H1 (cell line): ENCODE results near the gene CDK15. TPM values are rescaled to one million over a fixed set of nuclear protein-coding genes. Genes with fewer than 3 reads are reported as not detected.

Experiments
- CTCF ChIA-PET: fragments of 300-600 bp; sonication (Branson Sonifier 250); formaldehyde crosslinking; loops from one replicate; lab custom pipeline; 2021; ENCODE audit not compliant: partially characterized antibody; lab: Charles Lee
- POLR2A ChIA-PET: fragments of 300-600 bp; sonication (Branson Sonifier 250); formaldehyde crosslinking; loops from one replicate; lab custom pipeline; 2021; ENCODE audit warnings: inconsistent platforms; ENCODE audit not compliant: partially characterized antibody; lab: Charles Lee
- DNase-seq, 2 experiments: peaks; one replicate each; pipeline versions ENCODE4 v3.0.0 to v3.0.0-alpha.2; 2010 to 2022; ENCODE audit warnings: low spot score in 2 of 2, low read depth in 1 of 2, mixed read lengths in 1 of 2
- FAIRE-seq: peaks from 2 replicates; lab custom pipeline; 2011; peaks lifted over from hg19 to GRCh38; lab: Jason Lieb, UNC
- H2AFZ ChIP-seq: 2 replicates; pipeline ENCODE4 v1.8.1; 2012; ENCODE audit warnings: low read length, inconsistent platforms
- H2AK5ac ChIP-seq: 2 replicates; pipeline ENCODE4 v1.6.1; 2013; ENCODE audit warnings: low read depth, low read length
- H2BK120ac ChIP-seq: replicated peaks from 2 replicates; pipeline ENCODE3; 2013; ENCODE audit warnings: low read depth, low read length, inconsistent platforms
- H2BK12ac ChIP-seq: 2 replicates; pipeline ENCODE4 v1.6.1; 2013; ENCODE audit warnings: low read depth, low read length
- H2BK15ac ChIP-seq: 2 replicates; pipeline ENCODE4 v1.6.1; 2013; ENCODE audit warnings: low read length
- H2BK20ac ChIP-seq: 2 replicates; pipeline ENCODE4 v1.6.1; 2013; ENCODE audit warnings: low read length
- H2BK5ac ChIP-seq: 2 replicates; pipeline ENCODE4 v1.6.1; 2013; ENCODE audit warnings: low read depth, low read length
- H3K14ac ChIP-seq: 2 replicates; pipeline ENCODE4 v1.6.1; 2013; ENCODE audit warnings: inconsistent platforms; ENCODE audit not compliant: insufficient read length
- H3K18ac ChIP-seq: 2 replicates; pipeline ENCODE4 v1.6.1; 2013; ENCODE audit warnings: low read length; ENCODE audit errors: extremely low read depth
- H3K23ac ChIP-seq: 2 replicates; pipeline ENCODE4 v1.6.1; 2013; ENCODE audit warnings: inconsistent platforms; ENCODE audit not compliant: insufficient read length
- H3K23me2 ChIP-seq: 2 replicates; pipeline ENCODE4 v1.6.1; 2013; ENCODE audit warnings: low read depth, low read length
- H3K27ac ChIP-seq: 2 replicates; pipeline ENCODE4 v1.6.1; 2011; ENCODE audit warnings: low read depth, low read length, inconsistent platforms
- H3K27me3 ChIP-seq, 4 experiments: replicated peaks in 1 of 4; 1 replicate in 1 of 4; 2 replicates in 3 of 4; pipeline versions ENCODE4 v1.6.1 to v1.8.1; 2011 to 2013; ENCODE audit warnings: low read length in 3 of 4, mild to moderate bottlenecking in 3 of 4, inconsistent platforms in 2 of 4, mixed read lengths in 2 of 4, moderate library complexity in 1 of 4; ENCODE audit not compliant: control insufficient read depth in 3 of 4, insufficient read depth in 3 of 4; ENCODE audit errors: extremely low read depth in 1 of 4
- H3K36me3 ChIP-seq, 4 experiments: 2 replicates each; pipeline versions ENCODE4 v1.6.1 to v1.8.1; 2011 to 2013; ENCODE audit warnings: mild to moderate bottlenecking in 4 of 4, low read length in 3 of 4, moderate library complexity in 2 of 4, control low read depth in 1 of 4, inconsistent platforms in 1 of 4; ENCODE audit not compliant: insufficient read depth in 4 of 4, control insufficient read depth in 2 of 4
- H3K4ac ChIP-seq: replicated peaks from 2 replicates; pipeline ENCODE3; 2013; ENCODE audit warnings: low read length, low read depth, mixed read lengths, inconsistent platforms; ENCODE audit not compliant: insufficient read length
- H3K4me1 ChIP-seq, 4 experiments: replicated peaks in 1 of 4; 1 replicate in 1 of 4; 2 replicates in 3 of 4; pipeline versions ENCODE4 v1.6.1 to v1.8.1; 2011 to 2013; ENCODE audit warnings: low read length in 3 of 4, inconsistent platforms in 2 of 4, mixed read lengths in 1 of 4; ENCODE audit not compliant: insufficient read depth in 4 of 4, control insufficient read depth in 3 of 4
- H3K4me2 ChIP-seq, 2 experiments: 2 replicates each; pipeline versions ENCODE4 v1.6.1 to v1.8.1; 2011 to 2013; ENCODE audit warnings: low read depth in 2 of 2, low read length in 2 of 2, control low read depth in 1 of 2, inconsistent platforms in 1 of 2, mild to moderate bottlenecking in 1 of 2; ENCODE audit not compliant: insufficient read depth in 1 of 2
- H3K4me3 ChIP-seq, 4 experiments: fragments of 200-600, 300-600 bp in 1 of 4; sonication (generic), shearing (Covaris generic), sonication (Bioruptor Twin) in 1 of 4; 2 replicates each; pipeline versions ENCODE4 v1.5.1 to v1.8.1; 2011 to 2016; ENCODE audit warnings: low read length in 4 of 4, low read depth in 3 of 4, control low read depth in 2 of 4, inconsistent platforms in 2 of 4, mild to moderate bottlenecking in 2 of 4, mixed read lengths in 1 of 4, moderate library complexity in 1 of 4; ENCODE audit not compliant: insufficient read depth in 2 of 4; ENCODE audit errors: extremely low read depth in 1 of 4
- H3K56ac ChIP-seq: replicated peaks from 2 replicates; pipeline ENCODE3; 2013; ENCODE audit warnings: low read depth, mild to moderate bottlenecking, mixed read lengths, low read length, inconsistent platforms; ENCODE audit not compliant: insufficient read length
- H3K79me1 ChIP-seq: 2 replicates; pipeline ENCODE4 v1.6.1; 2013; ENCODE audit warnings: low read depth, low read length, control low read depth
- H3K79me2 ChIP-seq, 2 experiments: 2 replicates each; pipeline versions ENCODE4 v1.6.1 to v1.8.1; 2012 to 2013; ENCODE audit warnings: low read length in 2 of 2, mild to moderate bottlenecking in 2 of 2, inconsistent platforms in 1 of 2; ENCODE audit not compliant: insufficient read depth in 2 of 2, control insufficient read depth in 1 of 2
- H3K9ac ChIP-seq, 4 experiments: replicated peaks in 1 of 4; 1 replicate in 1 of 4; 2 replicates in 3 of 4; pipeline versions ENCODE4 v1.6.1 to v1.8.1; 2011 to 2013; ENCODE audit warnings: low read depth in 3 of 4, low read length in 3 of 4, control low read depth in 2 of 4, mild to moderate bottlenecking in 2 of 4, moderate library complexity in 2 of 4, inconsistent platforms in 1 of 4; ENCODE audit errors: extremely low read depth in 1 of 4
- H3K9me3 ChIP-seq, 2 experiments: 2 replicates each; pipeline versions ENCODE4 v1.6.1 to v1.8.1; 2012 to 2013; ENCODE audit warnings: mild to moderate bottlenecking in 2 of 2, moderate library complexity in 2 of 2, control low read depth in 1 of 2, inconsistent platforms in 1 of 2, low read depth in 1 of 2, low read length in 1 of 2, mixed read lengths in 1 of 2; ENCODE audit not compliant: insufficient read depth in 2 of 2
- H4K20me1 ChIP-seq, 2 experiments: replicated peaks in 1 of 2; 2 replicates each; pipeline versions ENCODE3 to v1.8.1; 2011 to 2013; ENCODE audit warnings: inconsistent platforms in 2 of 2, low read length in 2 of 2, mild to moderate bottlenecking in 1 of 2; ENCODE audit not compliant: insufficient read depth in 2 of 2, control insufficient read depth in 1 of 2
- H4K5ac ChIP-seq: 2 replicates; pipeline ENCODE4 v1.6.1; 2013; ENCODE audit warnings: low read length, low read depth, mixed read lengths, inconsistent platforms; ENCODE audit not compliant: insufficient read length
- H4K8ac ChIP-seq: 2 replicates; pipeline ENCODE4 v1.8.0; 2013; ENCODE audit warnings: mild to moderate bottlenecking, moderate library complexity, low read length, inconsistent platforms; ENCODE audit not compliant: insufficient read depth; ENCODE audit errors: extremely low read depth
- H4K91ac ChIP-seq: replicated peaks from 2 replicates; pipeline ENCODE3; 2013; ENCODE audit warnings: low read length, mixed read lengths, inconsistent platforms; ENCODE audit not compliant: insufficient read length
- ATF3 ChIP-seq: IDR thresholded peaks from 2 replicates; pipeline ENCODE4 v1.6.1; 2011; ENCODE audit warnings: low read depth, mild to moderate bottlenecking, low read length; ENCODE audit not compliant: insufficient read depth
- CHD1 ChIP-seq: IDR thresholded peaks from 2 replicates; pipeline ENCODE4 v1.6.1; 2012; ENCODE audit warnings: low read depth, low read length, improper control_type of control experiment
- JUN ChIP-seq: IDR thresholded peaks from 2 replicates; pipeline ENCODE4 v1.6.1; 2011; ENCODE audit warnings: low read depth, mild to moderate bottlenecking, improper control_type of control experiment, low read length
- ZNF274 ChIP-seq: IDR thresholded peaks from 2 replicates; pipeline ENCODE4 v1.7.0; 2012; ENCODE audit warnings: low read length, borderline replicate concordance; ENCODE audit errors: extremely low read depth
- WGBS, 2 experiments: shearing (Covaris generic) in 1 of 2; methylation state at CpG; one replicate each; pipeline versions ENCODE4 v1.1.6 to v1.1.7; 2013 to 2015; ENCODE audit warnings: low lambda C conversion rate in 2 of 2, mixed read lengths in 2 of 2, inconsistent platforms in 1 of 2, low coverage in 1 of 2, missing lambda C conversion rate in 1 of 2; ENCODE audit not compliant: insufficient replicate concordance in 2 of 2, insufficient coverage in 1 of 2, insufficient read length in 1 of 2; ENCODE audit errors: extremely low coverage in 1 of 2, missing lambda C conversion rate in 1 of 2; 5-methylcytosine and 5-hydroxymethylcytosine counted together
- polyA plus RNA-seq, 7 experiments: library from polyadenylated mRNA; depleted of rRNA in 3 of 7; stranded (reverse) in 5 of 7; unstranded in 2 of 7; fragments of >200 nt in 5 of 7; fragments of 200-250 nt in 2 of 7; gene quantifications; 1 replicate in 5 of 7; 2 replicates in 1 of 7; 4 replicates in 1 of 7; pipeline versions ENCODE4 v1.2.1 to v1.2.3, GENCODE V29; 2011 to 2013; ENCODE audit warnings: missing spikeins in 2 of 7, mixed read lengths in 2 of 7
- total RNA-seq: library from RNA; stranded (reverse); fragmentation: NEBNext Ultra II Directional; extraction: Animal tissue kit (Norgen Biotek cat#: 25700); gene quantifications from 2 replicates; pipeline ENCODE4 v1.2.1, GENCODE V29; 2021

Gene CDK15
- total and polyA plus RNA-seq, 2 of the 8 experiments (the other 6 are each of a cell fraction or from before 2014, with no cell fraction given) = 0.03 TPM; not detected in 1

DNA sequence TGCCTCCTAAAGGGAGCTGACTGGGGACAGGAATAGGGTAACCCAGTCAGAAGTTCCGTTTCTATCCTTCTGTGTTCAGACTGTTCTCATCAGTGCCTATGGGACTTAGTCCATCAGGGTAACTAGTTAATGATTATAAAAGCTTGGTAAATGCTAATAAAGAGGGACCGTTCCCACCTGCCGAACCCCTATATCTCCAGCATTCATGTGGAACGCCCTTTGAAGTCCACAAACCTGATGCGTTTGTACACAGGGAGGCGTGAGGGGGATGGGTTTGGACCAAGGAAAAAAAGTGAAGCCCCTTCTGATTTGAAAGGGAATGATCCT lies 112.9 kb downstream of the CDK15 start:
- H3K79me2 ChIP-seq = no peaks in the 10 kb centered on the region
- H2BK12ac ChIP-seq = 0 out of 2 replicates have a peak overlapping the region, but pooled peaks have one; percentile 11
- H2BK120ac ChIP-seq = no peak overlapping the region
- no peak overlapping the region for H2BK20ac ChIP-seq
- CTCF ChIA-PET = interaction anchor here (0.8 kb wide), 1 partner anchor 11 kb away, joined by 3 read pairs; no protein-coding TSS in a partner anchor
- H3K4me1 ChIP-seq = peaks cover 1 to 23% (median 11%) of the 10 kb centered on the region in 4 experiments; a peak in 6 of 7 replicates
- no peak overlapping the region for H3K4me2 ChIP-seq
- no peak overlapping the region for H3K14ac ChIP-seq
- H3K56ac ChIP-seq = no peak overlapping the region
- TF ChIP-seq JUN = no peak
- TF ChIP-seq CHD1 = no peak
- TF ChIP-seq ATF3 = no peak
- no peak for TF ChIP-seq ZNF274
- TF ChIP-seq, all 59 proteins: peak for 0
- H2AK5ac ChIP-seq = no peak overlapping the region
- H4K91ac ChIP-seq = peak overlapping the region; percentile 39
- H3K27me3 ChIP-seq = no peaks in the 10 kb centered on the region
- no peak overlapping the region for H4K8ac ChIP-seq
- no peak overlapping the region for H2BK5ac ChIP-seq
- H3K9ac ChIP-seq = no peak overlapping the region
- no peak overlapping the region for H2BK15ac ChIP-seq
- H3K36me3 ChIP-seq = no peaks in the 10 kb centered on the region
- 89% methylated on average over 6 of the region's 6 CpGs; no CpG with 5 or more reads in 1 of the 2 experiments for WGBS, 2 experiments
- no peaks in the 10 kb centered on the region; the same call in 1 of the 2 replicates for H3K23me2 ChIP-seq
- H4K20me1 ChIP-seq = no peaks in the 10 kb centered on the region
- DNase-seq = no peak
- H3K9me3 ChIP-seq = no peaks in the 10 kb centered on the region
- no peak overlapping the region for H2AFZ ChIP-seq
- H3K27ac ChIP-seq = no peak overlapping the region
- POLR2A ChIA-PET = no interaction called here
- H4K5ac ChIP-seq = no peak overlapping the region
- no peak overlapping the region for H3K4ac ChIP-seq
- no peak for FAIRE-seq
- H3K79me1 ChIP-seq = no peaks in the 10 kb centered on the region
- H3K18ac ChIP-seq = no peak overlapping the region
- no peak overlapping the region for H3K4me3 ChIP-seq
- H3K23ac ChIP-seq = no peak overlapping the region
